Astrocyte of the spinal cord (primary cell): ENCODE measurements around the gene ATXN3L.
"Not testable (repeated sequence)": the region's sequence is repeated elsewhere in the genome, so short reads cannot be mapped to it uniquely, and the experiment has no call there.

ENCODE experiments used
- DNase-seq: peaks from one replicate; pipeline ENCODE4 v3.0.0; 2011; ENCODE audit warnings: low read depth, low spot score
- H3K4me3 ChIP-seq: 2 replicates; pipeline ENCODE4 v1.5.1; 2011; ENCODE audit warnings: low read depth, mild to moderate bottlenecking, low read length, moderate library complexity
- CTCF ChIP-seq: IDR thresholded peaks from 2 replicates; pipeline ENCODE4 v1.5.1; 2012; ENCODE audit warnings: low read depth, mild to moderate bottlenecking, low read length, inconsistent platforms
- in situ Hi-C: cut with HindIII; loops from 2 replicates; pipeline ENCODE4 v1.10.0; 2017; ENCODE audit warnings: low sequenced_read_pairs

ATXN3L gene

GRCh38 chrX:13317366-13317765 is 2.5 kb downstream of the ATXN3L start:
- in situ Hi-C loops: no loop called here

GRCh38 chrX:13311560-13311959 is 8.3 kb downstream of the ATXN3L start:
- H3K4me3 ChIP-seq: no peak overlapping the region
- no peak for DNase-seq
- in situ Hi-C loops: no loop called here
- TF ChIP-seq CTCF: no peak

More at GRCh38 chrX:13317366-13317765, 2.5 kb downstream of the ATXN3L start:
- H3K4me3 ChIP-seq: no peak overlapping the region
- no peak for TF ChIP-seq CTCF
- no peak for DNase-seq

GRCh38 chrX:13309631-13310030 is 10.2 kb downstream of the ATXN3L start:
- no peak overlapping the region for H3K4me3 ChIP-seq
- TF ChIP-seq CTCF: no peak
- DNase-seq: no peak
- in situ Hi-C loops: no loop called here

- DNase-seq: no peak
- no peak overlapping the region for H3K4me3 ChIP-seq
- in situ Hi-C loops: no loop called here
- TF ChIP-seq CTCF: no peak
Measured at GRCh38 chrX:13307041-13307440, 12.8 kb downstream of the ATXN3L start.

GRCh38 chrX:13305108-13305507 is 14.7 kb downstream of the ATXN3L start:
- H3K4me3 ChIP-seq: no peak overlapping the region
- DNase-seq: no peak
- no peak for TF ChIP-seq CTCF
- in situ Hi-C loops: no loop called here

- in situ Hi-C loops: no loop called here
Measured at GRCh38 chrX:13304052-13304451, 15.8 kb downstream of the ATXN3L start.

GRCh38 chrX:13303248-13303647 is 16.6 kb downstream of the ATXN3L start:
- in situ Hi-C loops, DNase-seq, H3K4me3 ChIP-seq: not testable (repeated sequence)

More at GRCh38 chrX:13304052-13304451, 15.8 kb downstream of the ATXN3L start:
- no peak for TF ChIP-seq CTCF
- H3K4me3 ChIP-seq: no peak overlapping the region
- no peak for DNase-seq
